ENCODE results near the gene ZNF335. TPM values are rescaled to one million over a fixed set of nuclear protein-coding genes. Genes with fewer than 3 reads are reported as not detected.

Gene ZNF335
- total and polyA plus RNA-seq, 2 of the 13 experiments (the other 11 are each of a cell fraction or from before 2014, with no cell fraction given): 9.7 to 13.7 TPM

DNA sequence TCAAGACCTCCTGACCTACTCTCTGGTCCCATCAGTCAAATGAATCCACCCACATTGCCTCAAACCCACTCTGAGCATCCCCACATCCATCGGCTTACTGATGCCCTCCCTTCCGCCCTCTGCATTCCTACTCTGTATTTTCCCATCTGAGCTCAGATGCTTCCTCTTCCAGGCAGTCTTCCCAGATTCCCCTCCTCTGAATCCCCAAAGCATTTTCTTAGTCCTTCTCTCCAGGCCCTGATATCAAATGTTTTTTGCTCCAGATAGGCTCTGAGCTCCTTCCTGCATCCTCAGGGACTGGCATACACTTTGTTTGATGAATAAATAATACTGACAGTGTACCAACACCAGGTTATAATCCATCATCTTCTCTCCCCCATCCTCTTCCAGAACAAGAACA, 63.9 kb downstream of the ZNF335 start:
- 95% methylated on average over 2 of the region's 2 CpGs for WGBS (ENCODE audit: low lambda C conversion rate)

More for the DNA sequence above, 63.9 kb downstream of the ZNF335 start:
- TF ChIP-seq TSC22D2 (CRISPR knock-in tag; IDR thresholded peaks at IDR 0.05; ENCODE audit: borderline replicate concordance) (no peak), HOXA3 (CRISPR knock-in tag; IDR thresholded peaks at IDR 0.05) (no peak), ZMYM3 (CRISPR knock-in tag; IDR thresholded peaks at IDR 0.05) (0 out of 2 replicates have a peak, but pooled peaks have one; percentile 15), MEF2D (CRISPR knock-in tag; IDR thresholded peaks at IDR 0.05) (no peak), ZNF569 (CRISPR knock-in tag; IDR thresholded peaks at IDR 0.05; ENCODE audit: borderline replicate concordance) (no peak), SOX5 (CRISPR knock-in tag; IDR thresholded peaks at IDR 0.05; ENCODE audit: borderline replicate concordance) (no peak), EP300 (IDR thresholded peaks at IDR 0.05; ENCODE audit: low read depth in 2 of 2, low read length in 2 of 2) (no peak), EP300 (CRISPR knock-in tag; IDR thresholded peaks at IDR 0.05; ENCODE audit: borderline replicate concordance) (no peak), CENPX (CRISPR knock-in tag; IDR thresholded peaks at IDR 0.05) (no peak), ZFP36 (IDR thresholded peaks at IDR 0.05; ENCODE audit: borderline replicate concordance, low read depth, low read length, partially characterized antibody) (peak; percentile 94), NCOA5 (CRISPR knock-in tag; IDR thresholded peaks at IDR 0.05) (no peak), SKI (IDR thresholded peaks at IDR 0.05; ENCODE audit: partially characterized antibody) (no peak), HOXA5 (CRISPR knock-in tag; IDR thresholded peaks at IDR 0.05) (no peak), ZNF652 (CRISPR knock-in tag; IDR thresholded peaks at IDR 0.05; ENCODE audit: borderline replicate concordance, low read depth) (no peak), ZNF446 (CRISPR knock-in tag; IDR thresholded peaks at IDR 0.05) (0 out of 2 replicates have a peak, but pooled peaks have one; percentile 1), SMYD3 (CRISPR knock-in tag; IDR thresholded peaks at IDR 0.05) (no peak), ZNF282 (IDR thresholded peaks at IDR 0.05; ENCODE audit: partially characterized antibody) (no peak), BORCS8-MEF2B (CRISPR knock-in tag; IDR thresholded peaks at IDR 0.05) (no peak)
- TF ChIP-seq, protein P1, sequence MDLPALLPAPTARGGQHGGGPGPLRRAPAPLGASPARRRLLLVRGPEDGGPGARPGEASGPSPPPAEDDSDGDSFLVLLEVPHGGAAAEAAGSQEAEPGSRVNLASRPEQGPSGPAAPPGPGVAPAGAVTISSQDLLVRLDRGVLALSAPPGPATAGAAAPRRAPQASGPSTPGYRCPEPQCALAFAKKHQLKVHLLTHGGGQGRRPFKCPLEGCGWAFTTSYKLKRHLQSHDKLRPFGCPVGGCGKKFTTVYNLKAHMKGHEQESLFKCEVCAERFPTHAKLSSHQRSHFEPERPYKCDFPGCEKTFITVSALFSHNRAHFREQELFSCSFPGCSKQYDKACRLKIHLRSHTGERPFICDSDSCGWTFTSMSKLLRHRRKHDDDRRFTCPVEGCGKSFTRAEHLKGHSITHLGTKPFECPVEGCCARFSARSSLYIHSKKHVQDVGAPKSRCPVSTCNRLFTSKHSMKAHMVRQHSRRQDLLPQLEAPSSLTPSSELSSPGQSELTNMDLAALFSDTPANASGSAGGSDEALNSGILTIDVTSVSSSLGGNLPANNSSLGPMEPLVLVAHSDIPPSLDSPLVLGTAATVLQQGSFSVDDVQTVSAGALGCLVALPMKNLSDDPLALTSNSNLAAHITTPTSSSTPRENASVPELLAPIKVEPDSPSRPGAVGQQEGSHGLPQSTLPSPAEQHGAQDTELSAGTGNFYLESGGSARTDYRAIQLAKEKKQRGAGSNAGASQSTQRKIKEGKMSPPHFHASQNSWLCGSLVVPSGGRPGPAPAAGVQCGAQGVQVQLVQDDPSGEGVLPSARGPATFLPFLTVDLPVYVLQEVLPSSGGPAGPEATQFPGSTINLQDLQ (CRISPR knock-in tag; IDR thresholded peaks at IDR 0.05): no peak
- TF ChIP-seq, protein P2, sequence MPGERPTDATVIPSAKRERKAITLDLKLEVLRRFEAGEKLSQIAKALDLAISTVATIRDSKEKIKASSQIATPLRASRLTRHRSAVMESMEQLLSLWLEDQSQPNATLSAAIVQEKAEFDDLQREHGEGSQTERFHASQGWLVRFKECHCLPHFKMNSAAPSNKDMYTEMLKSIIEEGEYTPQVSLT (CRISPR knock-in tag; IDR thresholded peaks at IDR 0.05; ENCODE audit: borderline replicate concordance, low read depth): no peak
- TF ChIP-seq, protein P3, sequence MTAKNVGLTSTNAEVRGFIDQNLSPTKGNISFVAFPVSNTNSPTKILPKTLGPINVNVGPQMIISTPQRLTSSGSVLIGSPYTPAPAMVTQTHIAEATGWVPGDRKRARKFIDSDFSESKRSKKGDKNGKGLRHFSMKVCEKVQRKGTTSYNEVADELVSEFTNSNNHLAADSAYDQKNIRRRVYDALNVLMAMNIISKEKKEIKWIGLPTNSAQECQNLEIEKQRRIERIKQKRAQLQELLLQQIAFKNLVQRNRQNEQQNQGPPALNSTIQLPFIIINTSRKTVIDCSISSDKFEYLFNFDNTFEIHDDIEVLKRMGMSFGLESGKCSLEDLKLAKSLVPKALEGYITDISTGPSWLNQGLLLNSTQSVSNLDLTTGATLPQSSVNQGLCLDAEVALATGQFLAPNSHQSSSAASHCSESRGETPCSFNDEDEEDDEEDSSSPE (CRISPR knock-in tag; IDR thresholded peaks at IDR 0.05): no peak
- in situ Hi-C loops (cut with HindIII; ENCODE audit: extremely low pct_ligation_motif_present, low pct_unique_long_range_greater_than_20kb) (no loop called here), intact Hi-C loops (cut with micrococcal nuclease; ENCODE audit: unreplicated experiment) (loop anchor here (2.0 kb wide), 1 partner anchor 17 kb away; no protein-coding TSS in a partner anchor)
- no TSS peak for BruUV-seq (replicated peaks)
- Histone ChIP-seq H3K27me3 (ENCODE audit: control insufficient read depth in 1 of 2, insufficient read depth in 2 of 2, low read length in 2 of 2) (no peaks in the 10 kb centered on the region; a peak in 1 of 5 replicates), H4K20me1 (ENCODE audit: insufficient read depth, low read length) (no peaks in the 10 kb centered on the region), H3K4me1 (ENCODE audit: insufficient read depth, low read length) (peaks cover 70% of the 10 kb centered on the region), H3K4me2 (ENCODE audit: low read depth, low read length) (no peak overlapping the region), H3K79me2 (ENCODE audit: insufficient read depth, low read length) (no peaks in the 10 kb centered on the region), H3K27ac (ENCODE audit: extremely low read length, insufficient read depth, low read length) (no peak overlapping the region), H3K9me3 (ENCODE audit: low read length) (no peaks in the 10 kb centered on the region), H2AFZ (ENCODE audit: low read length) (no peak overlapping the region), H3K36me3 (replicated peaks in 1 of 2; ENCODE audit: control insufficient read depth in 1 of 2, insufficient read depth in 2 of 2, low read length in 2 of 2) (no peaks in the 10 kb centered on the region), H3K9ac (ENCODE audit: insufficient read depth, low read depth, low read length) (no peak overlapping the region), H3K4me3 (replicated peaks in 1 of 3; ENCODE audit: insufficient read depth in 1 of 3, low read depth in 2 of 3, low read length in 3 of 3) (no peak overlapping the region)
- ATAC-seq (no peak), DNase-seq (ENCODE audit: low spot score) (no peak), FAIRE-seq (no peak)
- CTCF ChIA-PET (ENCODE audit: low intra/inter-chr PET ratio, low total read pairs): no interaction called here
- POLR2A ChIA-PET: interaction anchor here (2.7 to 8.8 kb wide), 4 partner anchors 12 to 26 kb away, joined by 58 to 164 read pairs (median 63); partner anchors contain the start of genes CTSA, NEURL2 and PCIF1

All from HepG2 (cell line).